ENCODE measurements around the gene ALDH1A1. TPM values are rescaled to one million over a fixed set of nuclear protein-coding genes. Genes with fewer than 3 reads are reported as not detected.

ALDH1A1 gene
- total RNA-seq, result 220 and 287 TPM in 2 replicates
- 73.4 and 91.1 TPM in 2 replicates for polyA plus RNA-seq
- polyA plus RNA-seq (2011; cell fraction: cytosol; rRNA removed), result 125 and 150 TPM in 2 replicates
- 110 and 121 TPM in 2 replicates for polyA plus RNA-seq (2011; cell fraction: nucleus; rRNA removed)
- 120 and 220 TPM in 2 replicates for polyA plus RNA-seq (2012)
- 138 and 175 TPM in 2 replicates for polyA minus RNA-seq
- not detected for polyA minus RNA-seq (2011; cell fraction: cytosol; rRNA and poly(A)+ RNA removed)
- polyA minus RNA-seq (2011; cell fraction: nucleus; rRNA and poly(A)+ RNA removed), result 108 and 116 TPM in 2 replicates
- percentile 97 among the genes with signal in this experiment for Bru-seq, nascent RNA
- percentile 90 among the genes with signal in this experiment for BruChase-seq, experiment 1, labeled RNA remaining after a 6-hour chase
- BruChase-seq, experiment 2, labeled RNA remaining after a 2-hour chase, result percentile 83 among the genes with signal in this experiment
- long read RNA-seq, transcript ALDH1A1-201 (13 exons, 2,107 nt), result major isoform, 517 of 560 reads
- long read RNA-seq, partial matches to known transcripts, result 27 of 560 reads
- long read RNA-seq, other reads (novel, unspliced or antisense), result 15 of 560 reads

DNA sequence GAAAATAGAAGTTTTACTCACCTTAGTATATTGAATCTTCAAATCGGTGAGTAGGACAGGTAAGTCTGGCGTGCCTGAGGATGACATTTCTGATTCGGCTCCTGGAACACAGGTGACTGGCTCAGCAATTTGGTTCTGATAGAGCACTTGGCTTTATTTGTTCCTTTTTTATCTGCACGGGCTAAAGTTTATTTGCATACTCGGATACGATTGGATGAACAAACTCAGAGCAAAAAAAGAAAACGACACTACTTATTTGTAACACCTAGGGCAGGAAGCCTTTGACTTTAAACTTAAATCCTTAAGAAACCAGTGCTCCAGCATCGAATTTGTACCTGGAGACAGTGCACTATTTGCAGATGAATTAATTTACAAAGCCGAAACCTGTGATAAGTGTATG is at the start of gene ALDH1A1:
ALDH1A1 (minus strand) TSS at position 140 of the 400 bp plus-strand sequence; CDS start at position 87, 53 bp downstream.
- H3K9ac ChIP-seq (replicated peaks; ENCODE audit: extremely low read depth, insufficient read depth, low read length), result peak within 1 kb of the TSS; percentile 81
- peaks cover 8% of the 10 kb centered on the region for H3K79me2 ChIP-seq (ENCODE audit: control insufficient read depth, insufficient read depth, low read length)
- ChIA-PET CTCF (interaction anchor here (1.3 kb wide), 1 partner anchor 68 kb away, joined by 4 read pairs; no protein-coding TSS in a partner anchor), POLR2A (no interaction called here)
- peak within 1 kb of the TSS; percentile 69 for H2AFZ ChIP-seq (ENCODE audit: low read depth, low read length)
- no peaks in the 10 kb centered on the region for H4K20me1 ChIP-seq (replicated peaks; ENCODE audit: control insufficient read depth, extremely low read depth, insufficient read depth, low read length)
- TF ChIP-seq POLR2A (IDR thresholded peaks at IDR 0.05; ENCODE audit: low read depth, low read length) (peak; percentile 55), EZH2 (IDR thresholded peaks at IDR 0.05; ENCODE audit: borderline replicate concordance, low read depth, low read length, severe bottlenecking) (no peak), JUN (IDR thresholded peaks at IDR 0.05; ENCODE audit: borderline replicate concordance, insufficient read depth, insufficient read length, low read depth) (no peak)
- FAIRE-seq, result peak; percentile 71
- dilution Hi-C loops (cut with MboI; ENCODE audit: extremely low pct_ligation_motif_present, low sequenced_read_pairs), result no loop called here
- peak; percentile 73 for DNase-seq (ENCODE audit: low read depth, low spot score)
- intact Hi-C loops (cut with micrococcal nuclease), result loop anchor here (1.0 to 2.0 kb wide), 4 partner anchors 18 to 60 kb away; no protein-coding TSS in a partner anchor
- H3K9me1 ChIP-seq (replicated peaks; ENCODE audit: control insufficient read depth, extremely low read depth, insufficient read depth, low read length), result no peaks in the 10 kb centered on the region
- peak within 1 kb of the TSS; percentile 65 for H3K27ac ChIP-seq (ENCODE audit: insufficient read depth, low read depth, low read length)
- H3K4me1 ChIP-seq (ENCODE audit: control insufficient read depth, extremely low read depth, insufficient read depth, low read length), result peaks cover 7% of the 10 kb centered on the region
- peak within 1 kb of the TSS; percentile 77 for H3K4me2 ChIP-seq (ENCODE audit: insufficient read depth, low read length)
- H3K4me3 ChIP-seq (replicated peaks in 1 of 3; ENCODE audit: insufficient read depth in 1 of 3, low read depth in 1 of 3, low read length in 3 of 3), result peak within 1 kb of the TSS; percentile 43 to 84 (median 54)
- H3K9me3 ChIP-seq (replicated peaks; ENCODE audit: control insufficient read depth, insufficient read depth, low read length), result no peaks in the 10 kb centered on the region
- no TSS peak for BruUV-seq (replicated peaks)
- peaks cover 0 to 2% of the 10 kb centered on the region in 2 experiments for H3K36me3 ChIP-seq (ENCODE audit: control insufficient read depth in 2 of 2, extremely low read depth in 1 of 2, insufficient read depth in 2 of 2, low read length in 2 of 2)
- no peaks in the 10 kb centered on the region for H3K27me3 ChIP-seq (ENCODE audit: control insufficient read depth in 2 of 2, insufficient read depth in 2 of 2, low read length in 2 of 2)

DNA sequence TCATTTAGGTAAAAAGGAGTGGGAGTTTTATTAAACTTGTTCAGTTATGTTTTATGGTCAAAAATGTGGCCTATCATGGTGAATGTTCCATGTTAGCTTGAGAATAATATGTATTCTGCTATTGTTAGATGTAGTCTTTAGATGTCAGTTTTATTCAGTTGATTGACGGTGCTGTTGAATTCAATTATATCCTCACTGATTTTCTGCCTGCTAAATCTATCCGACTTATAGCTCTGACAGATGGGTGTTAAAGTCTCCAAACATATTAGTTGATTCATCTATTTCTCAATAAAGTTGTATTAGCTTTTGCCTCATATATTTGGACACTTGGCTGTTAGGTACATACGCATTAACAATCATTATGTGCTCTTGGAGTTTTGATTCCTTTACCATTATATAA is 49.0 kb upstream of the ALDH1A1 start:
- H3K9ac ChIP-seq (replicated peaks; ENCODE audit: extremely low read depth, insufficient read depth, low read length), result no peak overlapping the region

More for the DNA sequence above, 49.0 kb upstream of the ALDH1A1 start:
- H3K79me2 ChIP-seq (ENCODE audit: control insufficient read depth, insufficient read depth, low read length), result no peaks in the 10 kb centered on the region
- ChIA-PET CTCF (no interaction called here), POLR2A (no interaction called here)
- no peak for FAIRE-seq
- intact Hi-C loops (cut with micrococcal nuclease), result no loop called here
- BruUV-seq (replicated peaks), result no TSS peak
- no peak overlapping the region for H3K4me3 ChIP-seq (replicated peaks in 1 of 3; ENCODE audit: insufficient read depth in 1 of 3, low read depth in 1 of 3, low read length in 3 of 3)
- DNase-seq (ENCODE audit: low read depth, low spot score), result no peak
- H3K27me3 ChIP-seq (ENCODE audit: control insufficient read depth in 2 of 2, insufficient read depth in 2 of 2, low read length in 2 of 2), result no peaks in the 10 kb centered on the region
- H3K4me2 ChIP-seq (ENCODE audit: insufficient read depth, low read length), result no peak overlapping the region
- H3K9me1 ChIP-seq (replicated peaks; ENCODE audit: control insufficient read depth, extremely low read depth, insufficient read depth, low read length), result no peaks in the 10 kb centered on the region
- no peaks in the 10 kb centered on the region for H4K20me1 ChIP-seq (replicated peaks; ENCODE audit: control insufficient read depth, extremely low read depth, insufficient read depth, low read length)
- H3K27ac ChIP-seq (ENCODE audit: insufficient read depth, low read depth, low read length), result no peak overlapping the region
- no peak for TF ChIP-seq FOS (IDR thresholded peaks at IDR 0.05; ENCODE audit: borderline replicate concordance, insufficient read depth, low read length)
- no peak overlapping the region for H2AFZ ChIP-seq (ENCODE audit: low read depth, low read length)
- no peaks in the 10 kb centered on the region for H3K9me3 ChIP-seq (replicated peaks; ENCODE audit: control insufficient read depth, insufficient read depth, low read length)
- no peaks in the 10 kb centered on the region for H3K36me3 ChIP-seq (ENCODE audit: control insufficient read depth in 2 of 2, extremely low read depth in 1 of 2, insufficient read depth in 2 of 2, low read length in 2 of 2)
- H3K4me1 ChIP-seq (ENCODE audit: control insufficient read depth, extremely low read depth, insufficient read depth, low read length), result peaks cover 24% of the 10 kb centered on the region
- dilution Hi-C loops (cut with MboI; ENCODE audit: extremely low pct_ligation_motif_present, low sequenced_read_pairs), result no loop called here
